Activated CD4-positive, alpha-beta T cell treated with anti-CD3 and anti-CD28 coated beads for 48 hours (primary cell): Measurements from ENCODE around the gene TMEM132C.
A peak's percentile ranks its signal among the peaks of the same experiment; 100 is the strongest.

ENCODE experiments used
- DNase-seq: peaks from one replicate; pipeline ENCODE4 v3.0.0-alpha.2; 2020

Gene TMEM132C

GRCh38 chr12:128353301-128353700 lies 86.3 kb downstream of the TMEM132C start:
- DNase-seq: no peak

- no peak for DNase-seq
These were observed 89.6 kb downstream of the TMEM132C start for GRCh38 chr12:128356547-128356946.

- no peak for DNase-seq
These were observed 94.5 kb downstream of the TMEM132C start for GRCh38 chr12:128361400-128361995.

- no peak for DNase-seq
These were observed 98.1 kb downstream of the TMEM132C start for GRCh38 chr12:128365032-128365431.

- DNase-seq: no peak
These were observed 98.8 kb downstream of the TMEM132C start for GRCh38 chr12:128365651-128366231.

GRCh38 chr12:128367961-128368360 lies 101.0 kb downstream of the TMEM132C start:
- no peak for DNase-seq

- DNase-seq: no peak
These were observed 114.6 kb downstream of the TMEM132C start for GRCh38 chr12:128381541-128381940.

GRCh38 chr12:128381946-128382345 lies 115.0 kb downstream of the TMEM132C start:
- DNase-seq: no peak

- no peak for DNase-seq
These were observed 116.0 kb downstream of the TMEM132C start for GRCh38 chr12:128382946-128383345.

- DNase-seq: no peak
These were observed 116.5 kb downstream of the TMEM132C start for GRCh38 chr12:128383357-128383937.

GRCh38 chr12:128385736-128386135 lies 118.8 kb downstream of the TMEM132C start:
- DNase-seq: no peak

GRCh38 chr12:128387811-128388422 lies 120.9 kb downstream of the TMEM132C start:
- DNase-seq: peak; percentile 51

- DNase-seq: no peak
These were observed 121.6 kb downstream of the TMEM132C start for GRCh38 chr12:128388461-128389000.

GRCh38 chr12:128393346-128393745 lies 126.4 kb downstream of the TMEM132C start:
- no peak for DNase-seq

- no peak for DNase-seq
These were observed 127.2 kb downstream of the TMEM132C start for GRCh38 chr12:128394137-128394536.

GRCh38 chr12:128399253-128399652 lies 132.3 kb downstream of the TMEM132C start:
- DNase-seq: no peak

- no peak for DNase-seq
These were observed 135.7 kb downstream of the TMEM132C start for GRCh38 chr12:128402486-128403243.

GRCh38 chr12:128408669-128409068 lies 141.7 kb downstream of the TMEM132C start:
- DNase-seq: no peak

- DNase-seq: no peak
These were observed 148.1 kb downstream of the TMEM132C start for GRCh38 chr12:128415036-128415560.

GRCh38 chr12:128418944-128419343 lies 152.0 kb downstream of the TMEM132C start:
- no peak for DNase-seq

GRCh38 chr12:128420163-128420562 lies 153.2 kb downstream of the TMEM132C start:
- no peak for DNase-seq

- no peak for DNase-seq
These were observed 154.4 kb downstream of the TMEM132C start for GRCh38 chr12:128421375-128421774.

- DNase-seq: no peak
These were observed 156.2 kb downstream of the TMEM132C start for GRCh38 chr12:128423205-128423604.
